HepG2 (cell line): ENCODE results near the gene RNASE8. TPM values are rescaled to one million over a fixed set of nuclear protein-coding genes. Genes with fewer than 3 reads are reported as not detected.

ENCODE experiments used
- ARNT2 ChIP-seq: sonication (generic); formaldehyde crosslinking; IDR thresholded peaks from 2 replicates; pipeline ENCODE4 v1.8.0; 2022; ENCODE audit warnings: mild to moderate bottlenecking, low read depth, missing genetic modification reagents, moderate library complexity
- NFKB2 ChIP-seq: sonication (generic); formaldehyde crosslinking; IDR thresholded peaks from 2 replicates; pipeline ENCODE4 v1.4.0; 2020; ENCODE audit warnings: missing genetic modification reagents, borderline replicate concordance
- ZBTB20 ChIP-seq: sonication (generic); formaldehyde crosslinking; IDR thresholded peaks from 2 replicates; pipeline ENCODE4 v1.8.1; 2023; ENCODE audit warnings: missing genetic modification reagents, low read depth, mild to moderate bottlenecking, borderline replicate concordance
- polyA plus RNA-seq, 8 experiments: library from polyadenylated mRNA; depleted of rRNA in 3 of 8; stranded (reverse) in 7 of 8; unstranded in 1 of 8; fragments of >200 nt; fragmentation: Illumina TruSeq in 4 of 8; extraction: Trizol in 4 of 8; gene quantifications; 2 replicates each; pipeline versions ENCODE4 v1.2.1 to v1.2.3, GENCODE V29; 2011 to 2016; ENCODE audit warnings: low read depth in 4 of 8, missing spikeins in 1 of 8, mixed read lengths in 1 of 8; ENCODE audit not compliant: insufficient read depth in 1 of 8
- total RNA-seq, 5 experiments: library from RNA; depleted of rRNA; stranded (reverse); fragments of >200 nt; fragmentation: Illumina TruSeq; extraction: Trizol; gene quantifications; 2 replicates each; pipeline ENCODE4 v1.2.3, GENCODE V29; 2016; ENCODE audit warnings: low read depth in 1 of 5
- TF ChIP-seq, protein P1 (sequence below): sonication (generic); formaldehyde crosslinking; IDR thresholded peaks from 2 replicates; pipeline ENCODE4 v1.4.0; 2020; ENCODE audit warnings: mild to moderate bottlenecking, missing genetic modification reagents

The RNASE8 gene
- total and polyA plus RNA-seq, 2 of the 13 experiments (the other 11 are each of a cell fraction or from before 2014, with no cell fraction given): not detected

DNA sequence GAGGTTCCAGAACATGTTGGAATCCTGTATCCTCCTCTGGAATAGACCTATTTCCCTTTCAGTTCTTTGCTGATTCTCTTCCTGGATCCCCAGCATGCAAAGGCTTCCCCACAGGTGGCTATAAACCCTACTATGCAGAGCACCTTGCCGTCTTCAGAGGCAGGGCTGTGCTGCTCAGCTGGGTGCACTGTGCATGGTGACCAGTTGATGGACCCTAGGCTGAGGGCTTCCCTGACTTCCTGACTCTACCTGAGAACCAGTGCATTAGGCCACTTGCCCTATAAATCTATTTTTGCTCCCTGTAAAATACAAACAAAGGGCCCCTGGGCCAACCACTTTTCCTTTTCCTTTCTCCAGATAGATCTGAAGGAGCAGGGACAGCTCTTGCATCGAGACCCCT, 26.8 kb downstream of the RNASE8 start (continued):
- TF ChIP-seq, protein P1, sequence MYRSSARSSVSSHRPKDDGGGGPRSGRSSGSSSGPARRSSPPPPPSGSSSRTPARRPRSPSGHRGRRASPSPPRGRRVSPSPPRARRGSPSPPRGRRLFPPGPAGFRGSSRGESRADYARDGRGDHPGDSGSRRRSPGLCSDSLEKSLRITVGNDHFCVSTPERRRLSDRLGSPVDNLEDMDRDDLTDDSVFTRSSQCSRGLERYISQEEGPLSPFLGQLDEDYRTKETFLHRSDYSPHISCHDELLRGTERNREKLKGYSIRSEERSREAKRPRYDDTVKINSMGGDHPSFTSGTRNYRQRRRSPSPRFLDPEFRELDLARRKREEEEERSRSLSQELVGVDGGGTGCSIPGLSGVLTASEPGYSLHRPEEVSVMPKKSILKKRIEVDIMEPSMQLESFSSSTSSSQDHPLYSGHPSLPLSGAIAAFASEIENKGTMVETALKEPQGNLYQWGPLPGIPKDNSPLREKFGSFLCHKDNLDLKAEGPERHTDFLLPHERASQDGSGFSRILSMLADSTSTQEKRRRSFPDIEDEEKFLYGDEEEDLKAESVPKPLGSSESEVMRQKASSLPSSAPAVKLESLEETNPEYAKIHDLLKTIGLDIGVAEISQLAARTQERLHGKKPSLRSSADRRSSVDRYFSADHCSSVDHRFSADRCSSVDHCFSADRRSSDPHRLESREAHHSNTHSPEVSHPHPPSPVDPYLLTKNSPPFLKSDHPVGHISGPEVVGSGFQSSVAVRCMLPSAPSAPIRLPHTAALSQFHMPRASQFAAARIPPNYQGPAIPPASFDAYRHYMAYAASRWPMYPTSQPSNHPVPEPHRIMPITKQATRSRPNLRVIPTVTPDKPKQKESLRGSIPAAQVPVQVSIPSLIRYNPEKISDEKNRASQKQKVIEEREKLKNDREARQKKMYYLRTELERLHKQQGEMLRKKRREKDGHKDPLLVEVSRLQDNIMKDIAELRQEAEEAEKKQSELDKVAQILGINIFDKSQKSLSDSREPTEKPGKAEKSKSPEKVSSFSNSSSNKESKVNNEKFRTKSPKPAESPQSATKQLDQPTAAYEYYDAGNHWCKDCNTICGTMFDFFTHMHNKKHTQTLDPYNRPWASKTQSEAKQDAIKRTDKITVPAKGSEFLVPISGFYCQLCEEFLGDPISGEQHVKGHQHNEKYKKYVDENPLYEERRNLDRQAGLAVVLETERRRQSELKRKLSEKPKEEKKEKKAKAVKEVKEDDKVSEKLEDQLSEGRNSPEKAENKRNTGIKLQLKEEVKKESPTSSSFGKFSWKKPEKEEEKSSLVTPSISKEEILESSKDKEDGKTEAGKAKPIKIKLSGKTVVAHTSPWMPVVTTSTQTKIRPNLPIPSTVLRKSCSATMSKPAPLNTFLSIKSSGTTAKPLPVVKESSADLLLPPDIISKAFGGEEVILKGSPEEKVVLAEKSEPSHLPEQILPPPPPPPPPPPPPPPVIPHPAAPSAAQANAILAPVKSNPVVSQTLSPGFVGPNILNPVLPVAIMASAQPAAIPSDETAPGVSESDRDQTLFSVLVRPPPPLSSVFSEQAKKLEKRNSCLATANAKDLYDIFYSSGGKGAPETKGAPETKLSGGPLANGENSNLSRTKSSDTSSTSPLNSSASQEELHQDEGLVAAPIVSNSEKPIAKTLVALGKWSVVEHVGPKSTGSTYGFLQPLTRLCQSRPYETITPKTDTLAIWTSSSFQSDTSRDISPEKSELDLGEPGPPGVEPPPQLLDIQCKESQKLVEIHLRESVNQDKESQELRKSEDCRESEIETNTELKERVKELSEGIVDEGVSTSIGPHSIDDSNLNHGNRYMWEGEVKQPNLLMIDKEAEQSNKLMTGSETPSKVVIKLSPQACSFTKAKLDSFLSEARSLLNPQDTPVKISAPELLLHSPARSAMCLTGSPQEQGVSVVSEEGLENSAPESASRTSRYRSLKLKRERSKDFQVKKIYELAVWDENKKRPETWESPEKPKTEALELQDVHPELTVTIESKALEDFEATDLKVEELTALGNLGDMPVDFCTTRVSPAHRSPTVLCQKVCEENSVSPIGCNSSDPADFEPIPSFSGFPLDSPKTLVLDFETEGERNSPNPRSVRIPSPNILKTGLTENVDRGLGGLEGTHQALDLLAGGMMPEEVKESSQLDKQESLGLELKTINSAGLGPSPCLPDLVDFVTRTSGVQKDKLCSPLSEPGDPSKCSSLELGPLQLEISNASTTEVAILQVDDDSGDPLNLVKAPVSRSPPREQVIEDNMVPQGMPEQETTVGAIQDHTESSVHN (CRISPR knock-in tag): no peak
- TF ChIP-seq ARNT2 (CRISPR knock-in tag) (no peak), NFKB2 (CRISPR knock-in tag) (no peak), ZBTB20 (CRISPR knock-in tag) (no peak)
